Esophagus muscularis mucosa (tissue), 4 donors: Measurements from ENCODE around the gene POLR3E. TPM values are rescaled to one million over a fixed set of nuclear protein-coding genes. Genes with fewer than 3 reads are reported as not detected.

Source experiments
- DNase-seq: peaks from one replicate; pipeline ENCODE4 v3.0.0-alpha.2; 2017; ENCODE audit errors: extremely low spot score
- H3K27ac ChIP-seq, 4 donors: fragments of 200-600 bp; sonication (generic); replicated peaks in 1 of 4; 1 replicate in 3 of 4; 2 replicates in 1 of 4; pipeline ENCODE4 v1.5.1; 2016 to 2019; ENCODE audit warnings: mild to moderate bottlenecking in 1 of 4
- H3K27me3 ChIP-seq, 4 donors: fragments of 200-600 bp; sonication (generic); one replicate each; pipeline versions ENCODE4 v1.5.1 to v1.6.0; 2016 to 2019
- H3K36me3 ChIP-seq, 4 donors: fragments of 200-600 bp; sonication (generic); one replicate each; pipeline ENCODE4 v1.5.1; 2016 to 2019
- H3K4me1 ChIP-seq, 4 donors: fragments of 200-600 bp; sonication (generic); one replicate each; pipeline ENCODE4 v1.5.1; 2016 to 2019
- H3K4me3 ChIP-seq, 4 donors: fragments of 200-600 bp; sonication (generic); 1 replicate in 2 of 4; 2 replicates in 2 of 4; pipeline ENCODE4 v1.5.1; 2016 to 2019; ENCODE audit warnings: mild to moderate bottlenecking in 4 of 4, moderate library complexity in 1 of 4
- H3K9me3 ChIP-seq, 4 donors: fragments of 200-600 bp; sonication (generic); 1 replicate in 3 of 4; 2 replicates in 1 of 4; pipeline ENCODE4 v1.5.1; 2016 to 2019
- EP300 ChIP-seq: sonication (generic); formaldehyde crosslinking; IDR thresholded peaks from one replicate; pipeline ENCODE4 v1.6.1; 2017; ENCODE audit warnings: antibody characterized with exemption
- POLR2A ChIP-seq: fragments of 450-650 bp; IDR thresholded peaks from one replicate; pipeline ENCODE4 v1.6.1; 2017; ENCODE audit warnings: antibody characterized with exemption, moderate library complexity, mild to moderate bottlenecking, low read depth
- POLR2AphosphoS5 ChIP-seq, 2 donors: sonication (generic); formaldehyde crosslinking; IDR thresholded peaks; one replicate each; pipeline ENCODE4 v1.6.1; 2017; ENCODE audit warnings: antibody characterized with exemption in 2 of 2
- WGBS: methylation state at CpG from one replicate; pipeline ENCODE4 v1.1.5; 2018; 5-methylcytosine and 5-hydroxymethylcytosine counted together
- intact Hi-C: fragments of 100-400 bp; cut with DNase I; formaldehyde crosslinking; loops from one replicate; pipeline ENCODE4 v1.15.1; 2023
- total RNA-seq, 4 donors: library from RNA; depleted of rRNA; stranded (reverse); fragments of >200 nt; gene quantifications; one replicate each; pipeline versions ENCODE4 v1.1.0 to v1.2.1, GENCODE V29; 2016
- TF ChIP-seq, protein P1 (sequence below), 3 experiments: fragments of 200-600 bp in 2 of 3; fragments of 450-650 bp in 1 of 3; sonication (generic) in 2 of 3; IDR thresholded peaks; one replicate each; pipeline ENCODE4 v1.5.1; 2017 to 2019; ENCODE audit warnings: antibody characterized with exemption in 3 of 3, mild to moderate bottlenecking in 2 of 3, moderate library complexity in 1 of 3

Gene POLR3E
- total RNA-seq: 10 to 100 TPM; 39.9 to 50.7 (median 49.0) TPM

GRCh38 chr16:22297114-22297870 lies at the start of gene POLR3E:
Gene POLR3E (plus strand): TSS chr16:22297409. CDS start chr16:22302969, 5,560 bp downstream.
- intact Hi-C loops: loop anchor here (2.0 to 5.0 kb wide), 4 partner anchors 90 to 345 kb away; partner anchors contain the start of genes EEF2K, PDZD9 and UQCRC2
- Histone ChIP-seq H3K4me1 (peaks cover 21 to 40% (median 39%) of the 10 kb centered on the region in 4 donors), H3K9me3 (no peaks in the 10 kb centered on the region), H3K27me3 (peaks cover 0 to 4% (median 0%) of the 10 kb centered on the region in 4 donors), H3K4me3 (peak within 1 kb of the TSS; percentile 85 to 93 (median 90)), H3K36me3 (peaks cover 0 to 13% (median 6%) of the 10 kb centered on the region in 4 donors), H3K27ac (peak within 1 kb of the TSS; percentile 92 to 96 (median 96))
- TF ChIP-seq, protein P1, sequence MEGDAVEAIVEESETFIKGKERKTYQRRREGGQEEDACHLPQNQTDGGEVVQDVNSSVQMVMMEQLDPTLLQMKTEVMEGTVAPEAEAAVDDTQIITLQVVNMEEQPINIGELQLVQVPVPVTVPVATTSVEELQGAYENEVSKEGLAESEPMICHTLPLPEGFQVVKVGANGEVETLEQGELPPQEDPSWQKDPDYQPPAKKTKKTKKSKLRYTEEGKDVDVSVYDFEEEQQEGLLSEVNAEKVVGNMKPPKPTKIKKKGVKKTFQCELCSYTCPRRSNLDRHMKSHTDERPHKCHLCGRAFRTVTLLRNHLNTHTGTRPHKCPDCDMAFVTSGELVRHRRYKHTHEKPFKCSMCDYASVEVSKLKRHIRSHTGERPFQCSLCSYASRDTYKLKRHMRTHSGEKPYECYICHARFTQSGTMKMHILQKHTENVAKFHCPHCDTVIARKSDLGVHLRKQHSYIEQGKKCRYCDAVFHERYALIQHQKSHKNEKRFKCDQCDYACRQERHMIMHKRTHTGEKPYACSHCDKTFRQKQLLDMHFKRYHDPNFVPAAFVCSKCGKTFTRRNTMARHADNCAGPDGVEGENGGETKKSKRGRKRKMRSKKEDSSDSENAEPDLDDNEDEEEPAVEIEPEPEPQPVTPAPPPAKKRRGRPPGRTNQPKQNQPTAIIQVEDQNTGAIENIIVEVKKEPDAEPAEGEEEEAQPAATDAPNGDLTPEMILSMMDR (IDR thresholded peaks at IDR 0.05): peak; percentile 92 to 99 (median 96)
- TF ChIP-seq POLR2AphosphoS5 (IDR thresholded peaks at IDR 0.05): peak; percentile 76 to 91
- TF ChIP-seq POLR2A: no peak
- peak; percentile 100 for DNase-seq
- WGBS: 0% methylated on average over 11 of the region's 76 CpGs

DNA sequence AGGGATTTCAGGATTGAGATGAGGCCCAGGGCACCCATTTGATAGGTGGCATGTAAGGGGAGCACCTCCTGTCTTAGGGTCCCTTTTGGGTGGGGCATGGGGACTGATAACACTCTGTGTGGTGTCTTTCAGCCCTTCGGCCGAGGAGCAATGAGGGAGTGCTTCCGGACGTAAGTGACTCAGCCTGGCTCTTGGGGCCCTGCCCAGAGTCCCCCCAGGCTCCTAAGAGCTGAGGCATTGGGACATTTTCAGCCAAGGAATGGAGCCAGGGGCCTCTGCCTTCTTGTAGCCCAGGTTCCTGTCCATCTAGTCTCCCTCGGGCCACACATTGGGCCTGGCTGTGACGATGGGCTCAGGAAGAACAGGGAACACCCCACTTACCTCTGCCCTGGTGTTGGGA lies 46.7 kb upstream of the POLR3E start:
- DNase-seq: no peak
- Histone ChIP-seq H3K9me3 (peaks cover 0 to 6% (median 3%) of the 10 kb centered on the region in 4 donors), H3K4me1 (no peaks in the 10 kb centered on the region), H3K27ac (no peak overlapping the region), H3K36me3 (peaks cover 33 to 100% (median 88%) of the 10 kb centered on the region in 4 donors), H3K27me3 (no peaks in the 10 kb centered on the region), H3K4me3 (no peak overlapping the region)
- no peak for TF ChIP-seq EP300
- no peak for TF ChIP-seq POLR2AphosphoS5 (IDR thresholded peaks at IDR 0.05)
- TF ChIP-seq, protein P1 (IDR thresholded peaks at IDR 0.05): no peak
- no peak for TF ChIP-seq POLR2A
- intact Hi-C loops: no loop called here
- WGBS: 94% methylated on average over 2 of the region's 6 CpGs

GRCh38 chr16:22252317-22252716 lies 44.9 kb upstream of the POLR3E start:
- peaks cover 43 to 100% (median 94%) of the 10 kb centered on the region in 4 donors for H3K36me3 ChIP-seq

GRCh38 chr16:22253272-22253671 lies 43.9 kb upstream of the POLR3E start:
- peaks cover 53 to 100% (median 96%) of the 10 kb centered on the region in 4 donors for H3K36me3 ChIP-seq
- peaks cover 0 to 9% (median 4%) of the 10 kb centered on the region in 4 donors for H3K9me3 ChIP-seq
- intact Hi-C loops: no loop called here
- no peak overlapping the region for H3K27ac ChIP-seq
- 93% methylated on average over 5 of the region's 5 CpGs for WGBS
- H3K4me1 ChIP-seq: no peaks in the 10 kb centered on the region
- no peak overlapping the region for H3K4me3 ChIP-seq
- H3K27me3 ChIP-seq: no peaks in the 10 kb centered on the region
- TF ChIP-seq POLR2AphosphoS5 (IDR thresholded peaks at IDR 0.05) (no peak), POLR2A (no peak), EP300 (no peak)
- TF ChIP-seq, protein P1 (IDR thresholded peaks at IDR 0.05): no peak
- DNase-seq: no peak

More at GRCh38 chr16:22252317-22252716, 44.9 kb upstream of the POLR3E start:
- TF ChIP-seq EP300: no peak
- TF ChIP-seq, protein P1 (IDR thresholded peaks at IDR 0.05): no peak
- no peak overlapping the region for H3K27ac ChIP-seq
- WGBS: 78% methylated on average over 5 of the region's 5 CpGs
- no peak overlapping the region for H3K4me3 ChIP-seq
- no peaks in the 10 kb centered on the region for H3K4me1 ChIP-seq
- no peaks in the 10 kb centered on the region for H3K27me3 ChIP-seq
- peaks cover 0 to 6% (median 3%) of the 10 kb centered on the region in 4 donors for H3K9me3 ChIP-seq
- intact Hi-C loops: no loop called here
- no peak for DNase-seq
